ENCODE data around the gene C16orf89. TPM values are rescaled to one million over a fixed set of nuclear protein-coding genes. Genes with fewer than 3 reads are reported as not detected.

C16orf89 gene
- total and polyA plus RNA-seq, 2 experiments from 2014 or later = 2.8 to 4.4 TPM

DNA sequence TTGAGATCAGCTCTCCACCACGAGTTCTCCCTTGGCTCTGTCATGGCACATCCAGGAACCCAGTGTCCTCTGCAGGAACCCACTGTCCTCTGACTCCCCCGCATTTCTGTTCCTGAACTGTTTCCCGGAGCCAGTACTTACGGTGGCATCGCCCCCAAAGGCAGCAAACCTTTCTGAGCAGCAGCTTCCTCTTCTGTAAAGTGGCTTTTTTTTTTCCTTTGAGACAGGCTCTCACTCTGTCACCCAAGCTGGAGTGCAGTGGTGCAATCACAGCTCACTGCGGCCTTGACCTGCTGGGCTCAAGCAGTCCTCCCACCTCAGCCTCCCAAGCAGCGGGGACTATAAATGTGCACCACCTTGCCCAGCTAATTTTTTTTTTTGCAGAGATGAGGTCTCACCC lies 64.2 kb downstream of the C16orf89 start:
- no peaks in the 10 kb centered on the region for H3K9me2 ChIP-seq (ENCODE audit: insufficient read depth)
- no peak overlapping the region for H3K4me3 ChIP-seq
- no peak for ATAC-seq
- H3K4me1 ChIP-seq (ENCODE audit: insufficient read depth) = no peaks in the 10 kb centered on the region
- H4K20me1 ChIP-seq (replicated peaks; ENCODE audit: insufficient read depth) = 0 out of 2 replicates have a peak, but pooled peaks cover 3% of the 10 kb centered on the region
- no peaks in the 10 kb centered on the region for H3K27me3 ChIP-seq (ENCODE audit: insufficient read depth)
- H3K4me2 ChIP-seq = no peak overlapping the region
- H3F3A ChIP-seq (replicated peaks; ENCODE audit: low read depth) = no peaks in the 10 kb centered on the region
- Mint-ChIP-seq H3K27ac (no peak overlapping the region; the same call in 1 of the 2 replicates), H3K9me3 (no peaks in the 10 kb centered on the region), H3K4me1 (no peaks in the 10 kb centered on the region), H3K27me3 (ENCODE audit: insufficient read depth, low read depth, poor library complexity) (peaks cover 5% of the 10 kb centered on the region), H3K4me3 (no peak overlapping the region), H3K36me3 (ENCODE audit: low read depth) (peaks cover 4% of the 10 kb centered on the region; the same call in 1 of the 3 replicates)
- no peak overlapping the region for H3K27ac ChIP-seq (ENCODE audit: low read depth)
- TF ChIP-seq POLR2AphosphoS5 (IDR thresholded peaks at IDR 0.05; ENCODE audit: low read depth) (no peak), JUNB (IDR thresholded peaks at IDR 0.05; ENCODE audit: unreplicated experiment) (no peak), NANOG (IDR thresholded peaks at IDR 0.05; ENCODE audit: borderline replicate concordance) (no peak), STAT1 (IDR thresholded peaks at IDR 0.05; ENCODE audit: unreplicated experiment) (no peak), ZNF331 (CRISPR knock-in tag; IDR thresholded peaks at IDR 0.05; ENCODE audit: low read depth) (no peak), ZNF114 (CRISPR knock-in tag; IDR thresholded peaks at IDR 0.05) (no peak), CREB1 (CRISPR knock-in tag; IDR thresholded peaks at IDR 0.05; ENCODE audit: low read depth) (no peak), EZH2phosphoT487 (IDR thresholded peaks at IDR 0.05; ENCODE audit: unreplicated experiment) (no peak), EZH2 (IDR thresholded peaks at IDR 0.05; ENCODE audit: low read depth, unreplicated experiment) (no peak)
- TF ChIP-seq, protein P1, sequence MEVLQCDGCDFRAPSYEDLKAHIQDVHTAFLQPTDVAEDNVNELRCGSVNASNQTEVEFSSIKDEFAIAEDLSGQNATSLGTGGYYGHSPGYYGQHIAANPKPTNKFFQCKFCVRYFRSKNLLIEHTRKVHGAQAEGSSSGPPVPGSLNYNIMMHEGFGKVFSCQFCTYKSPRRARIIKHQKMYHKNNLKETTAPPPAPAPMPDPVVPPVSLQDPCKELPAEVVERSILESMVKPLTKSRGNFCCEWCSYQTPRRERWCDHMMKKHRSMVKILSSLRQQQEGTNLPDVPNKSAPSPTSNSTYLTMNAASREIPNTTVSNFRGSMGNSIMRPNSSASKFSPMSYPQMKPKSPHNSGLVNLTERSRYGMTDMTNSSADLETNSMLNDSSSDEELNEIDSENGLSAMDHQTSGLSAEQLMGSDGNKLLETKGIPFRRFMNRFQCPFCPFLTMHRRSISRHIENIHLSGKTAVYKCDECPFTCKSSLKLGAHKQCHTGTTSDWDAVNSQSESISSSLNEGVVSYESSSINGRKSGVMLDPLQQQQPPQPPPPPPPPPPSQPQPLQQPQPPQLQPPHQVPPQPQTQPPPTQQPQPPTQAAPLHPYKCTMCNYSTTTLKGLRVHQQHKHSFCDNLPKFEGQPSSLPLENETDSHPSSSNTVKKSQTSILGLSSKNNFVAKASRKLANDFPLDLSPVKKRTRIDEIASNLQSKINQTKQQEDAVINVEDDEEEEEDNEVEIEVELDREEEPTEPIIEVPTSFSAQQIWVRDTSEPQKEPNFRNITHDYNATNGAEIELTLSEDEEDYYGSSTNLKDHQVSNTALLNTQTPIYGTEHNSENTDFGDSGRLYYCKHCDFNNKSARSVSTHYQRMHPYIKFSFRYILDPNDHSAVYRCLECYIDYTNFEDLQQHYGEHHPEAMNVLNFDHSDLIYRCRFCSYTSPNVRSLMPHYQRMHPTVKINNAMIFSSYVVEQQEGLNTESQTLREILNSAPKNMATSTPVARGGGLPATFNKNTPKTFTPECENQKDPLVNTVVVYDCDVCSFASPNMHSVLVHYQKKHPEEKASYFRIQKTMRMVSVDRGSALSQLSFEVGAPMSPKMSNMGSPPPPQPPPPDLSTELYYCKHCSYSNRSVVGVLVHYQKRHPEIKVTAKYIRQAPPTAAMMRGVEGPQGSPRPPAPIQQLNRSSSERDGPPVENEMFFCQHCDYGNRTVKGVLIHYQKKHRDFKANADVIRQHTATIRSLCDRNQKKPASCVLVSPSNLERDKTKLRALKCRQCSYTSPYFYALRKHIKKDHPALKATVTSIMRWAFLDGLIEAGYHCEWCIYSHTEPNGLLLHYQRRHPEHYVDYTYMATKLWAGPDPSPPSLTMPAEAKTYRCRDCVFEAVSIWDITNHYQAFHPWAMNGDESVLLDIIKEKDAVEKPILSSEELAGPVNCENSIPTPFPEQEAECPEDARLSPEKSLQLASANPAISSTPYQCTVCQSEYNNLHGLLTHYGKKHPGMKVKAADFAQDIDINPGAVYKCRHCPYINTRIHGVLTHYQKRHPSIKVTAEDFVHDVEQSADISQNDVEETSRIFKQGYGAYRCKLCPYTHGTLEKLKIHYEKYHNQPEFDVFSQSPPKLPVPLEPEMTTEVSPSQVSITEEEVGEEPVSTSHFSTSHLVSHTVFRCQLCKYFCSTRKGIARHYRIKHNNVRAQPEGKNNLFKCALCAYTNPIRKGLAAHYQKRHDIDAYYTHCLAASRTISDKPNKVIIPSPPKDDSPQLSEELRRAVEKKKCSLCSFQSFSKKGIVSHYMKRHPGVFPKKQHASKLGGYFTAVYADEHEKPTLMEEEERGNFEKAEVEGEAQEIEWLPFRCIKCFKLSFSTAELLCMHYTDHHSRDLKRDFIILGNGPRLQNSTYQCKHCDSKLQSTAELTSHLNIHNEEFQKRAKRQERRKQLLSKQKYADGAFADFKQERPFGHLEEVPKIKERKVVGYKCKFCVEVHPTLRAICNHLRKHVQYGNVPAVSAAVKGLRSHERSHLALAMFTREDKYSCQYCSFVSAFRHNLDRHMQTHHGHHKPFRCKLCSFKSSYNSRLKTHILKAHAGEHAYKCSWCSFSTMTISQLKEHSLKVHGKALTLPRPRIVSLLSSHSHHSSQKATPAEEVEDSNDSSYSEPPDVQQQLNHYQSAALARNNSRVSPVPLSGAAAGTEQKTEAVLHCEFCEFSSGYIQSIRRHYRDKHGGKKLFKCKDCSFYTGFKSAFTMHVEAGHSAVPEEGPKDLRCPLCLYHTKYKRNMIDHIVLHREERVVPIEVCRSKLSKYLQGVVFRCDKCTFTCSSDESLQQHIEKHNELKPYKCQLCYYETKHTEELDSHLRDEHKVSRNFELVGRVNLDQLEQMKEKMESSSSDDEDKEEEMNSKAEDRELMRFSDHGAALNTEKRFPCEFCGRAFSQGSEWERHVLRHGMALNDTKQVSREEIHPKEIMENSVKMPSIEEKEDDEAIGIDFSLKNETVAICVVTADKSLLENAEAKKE (CRISPR knock-in tag; IDR thresholded peaks at IDR 0.05) = no peak
- TF ChIP-seq, protein P2, sequence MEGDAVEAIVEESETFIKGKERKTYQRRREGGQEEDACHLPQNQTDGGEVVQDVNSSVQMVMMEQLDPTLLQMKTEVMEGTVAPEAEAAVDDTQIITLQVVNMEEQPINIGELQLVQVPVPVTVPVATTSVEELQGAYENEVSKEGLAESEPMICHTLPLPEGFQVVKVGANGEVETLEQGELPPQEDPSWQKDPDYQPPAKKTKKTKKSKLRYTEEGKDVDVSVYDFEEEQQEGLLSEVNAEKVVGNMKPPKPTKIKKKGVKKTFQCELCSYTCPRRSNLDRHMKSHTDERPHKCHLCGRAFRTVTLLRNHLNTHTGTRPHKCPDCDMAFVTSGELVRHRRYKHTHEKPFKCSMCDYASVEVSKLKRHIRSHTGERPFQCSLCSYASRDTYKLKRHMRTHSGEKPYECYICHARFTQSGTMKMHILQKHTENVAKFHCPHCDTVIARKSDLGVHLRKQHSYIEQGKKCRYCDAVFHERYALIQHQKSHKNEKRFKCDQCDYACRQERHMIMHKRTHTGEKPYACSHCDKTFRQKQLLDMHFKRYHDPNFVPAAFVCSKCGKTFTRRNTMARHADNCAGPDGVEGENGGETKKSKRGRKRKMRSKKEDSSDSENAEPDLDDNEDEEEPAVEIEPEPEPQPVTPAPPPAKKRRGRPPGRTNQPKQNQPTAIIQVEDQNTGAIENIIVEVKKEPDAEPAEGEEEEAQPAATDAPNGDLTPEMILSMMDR (conservative IDR thresholded peaks at IDR 0.05; ENCODE audit: low read depth in 2 of 2) = no peak
- TF ChIP-seq, protein P3, sequence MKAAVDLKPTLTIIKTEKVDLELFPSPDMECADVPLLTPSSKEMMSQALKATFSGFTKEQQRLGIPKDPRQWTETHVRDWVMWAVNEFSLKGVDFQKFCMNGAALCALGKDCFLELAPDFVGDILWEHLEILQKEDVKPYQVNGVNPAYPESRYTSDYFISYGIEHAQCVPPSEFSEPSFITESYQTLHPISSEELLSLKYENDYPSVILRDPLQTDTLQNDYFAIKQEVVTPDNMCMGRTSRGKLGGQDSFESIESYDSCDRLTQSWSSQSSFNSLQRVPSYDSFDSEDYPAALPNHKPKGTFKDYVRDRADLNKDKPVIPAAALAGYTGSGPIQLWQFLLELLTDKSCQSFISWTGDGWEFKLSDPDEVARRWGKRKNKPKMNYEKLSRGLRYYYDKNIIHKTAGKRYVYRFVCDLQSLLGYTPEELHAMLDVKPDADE (IDR thresholded peaks at IDR 0.05) = no peak
- TF ChIP-seq, protein P4, sequence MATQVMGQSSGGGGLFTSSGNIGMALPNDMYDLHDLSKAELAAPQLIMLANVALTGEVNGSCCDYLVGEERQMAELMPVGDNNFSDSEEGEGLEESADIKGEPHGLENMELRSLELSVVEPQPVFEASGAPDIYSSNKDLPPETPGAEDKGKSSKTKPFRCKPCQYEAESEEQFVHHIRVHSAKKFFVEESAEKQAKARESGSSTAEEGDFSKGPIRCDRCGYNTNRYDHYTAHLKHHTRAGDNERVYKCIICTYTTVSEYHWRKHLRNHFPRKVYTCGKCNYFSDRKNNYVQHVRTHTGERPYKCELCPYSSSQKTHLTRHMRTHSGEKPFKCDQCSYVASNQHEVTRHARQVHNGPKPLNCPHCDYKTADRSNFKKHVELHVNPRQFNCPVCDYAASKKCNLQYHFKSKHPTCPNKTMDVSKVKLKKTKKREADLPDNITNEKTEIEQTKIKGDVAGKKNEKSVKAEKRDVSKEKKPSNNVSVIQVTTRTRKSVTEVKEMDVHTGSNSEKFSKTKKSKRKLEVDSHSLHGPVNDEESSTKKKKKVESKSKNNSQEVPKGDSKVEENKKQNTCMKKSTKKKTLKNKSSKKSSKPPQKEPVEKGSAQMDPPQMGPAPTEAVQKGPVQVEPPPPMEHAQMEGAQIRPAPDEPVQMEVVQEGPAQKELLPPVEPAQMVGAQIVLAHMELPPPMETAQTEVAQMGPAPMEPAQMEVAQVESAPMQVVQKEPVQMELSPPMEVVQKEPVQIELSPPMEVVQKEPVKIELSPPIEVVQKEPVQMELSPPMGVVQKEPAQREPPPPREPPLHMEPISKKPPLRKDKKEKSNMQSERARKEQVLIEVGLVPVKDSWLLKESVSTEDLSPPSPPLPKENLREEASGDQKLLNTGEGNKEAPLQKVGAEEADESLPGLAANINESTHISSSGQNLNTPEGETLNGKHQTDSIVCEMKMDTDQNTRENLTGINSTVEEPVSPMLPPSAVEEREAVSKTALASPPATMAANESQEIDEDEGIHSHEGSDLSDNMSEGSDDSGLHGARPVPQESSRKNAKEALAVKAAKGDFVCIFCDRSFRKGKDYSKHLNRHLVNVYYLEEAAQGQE (IDR thresholded peaks at IDR 0.05; ENCODE audit: unreplicated experiment) = no peak
- H3K36me3 ChIP-seq (ENCODE audit: insufficient read depth) = no peaks in the 10 kb centered on the region
- DNase-seq (ENCODE audit: low spot score) = no peak
- no peak overlapping the region for H2AFZ ChIP-seq
- no peaks in the 10 kb centered on the region for H3K79me2 ChIP-seq (replicated peaks; ENCODE audit: insufficient read depth)
